PC-9 (cell line): Measurements from ENCODE around the gene OXTR.

Experiments used
- CTCF ChIP-seq: fragments of 200-600 bp; sonication (generic); conservative IDR thresholded peaks from 2 replicates; pipeline ENCODE4 v1.6.1; 2017; ENCODE audit warnings: mixed run types, antibody characterized with exemption, mild to moderate bottlenecking, moderate library complexity
- EZH2 ChIP-seq: fragments of 200-600 bp; sonication (generic); IDR thresholded peaks from 2 replicates; pipeline ENCODE4 v1.8.0; 2017; ENCODE audit warnings: antibody characterized with exemption, low read depth

- TF ChIP-seq CTCF (no peak), EZH2 (no peak)
These were observed 57.1 kb downstream of the OXTR start for GRCh38 chr3:8712045-8712907.
